GM21360 (cell line): ENCODE data around the gene SLFN12L.

ENCODE experiments used
- ATAC-seq: cut with Tn5 transposase; IDR thresholded peaks from one replicate; pipeline ENCODE4 v1.9.1; 2021; ENCODE audit warnings: mild to moderate bottlenecking, moderate library complexity; ENCODE audit not compliant: unreplicated experiment

SLFN12L gene

DNA sequence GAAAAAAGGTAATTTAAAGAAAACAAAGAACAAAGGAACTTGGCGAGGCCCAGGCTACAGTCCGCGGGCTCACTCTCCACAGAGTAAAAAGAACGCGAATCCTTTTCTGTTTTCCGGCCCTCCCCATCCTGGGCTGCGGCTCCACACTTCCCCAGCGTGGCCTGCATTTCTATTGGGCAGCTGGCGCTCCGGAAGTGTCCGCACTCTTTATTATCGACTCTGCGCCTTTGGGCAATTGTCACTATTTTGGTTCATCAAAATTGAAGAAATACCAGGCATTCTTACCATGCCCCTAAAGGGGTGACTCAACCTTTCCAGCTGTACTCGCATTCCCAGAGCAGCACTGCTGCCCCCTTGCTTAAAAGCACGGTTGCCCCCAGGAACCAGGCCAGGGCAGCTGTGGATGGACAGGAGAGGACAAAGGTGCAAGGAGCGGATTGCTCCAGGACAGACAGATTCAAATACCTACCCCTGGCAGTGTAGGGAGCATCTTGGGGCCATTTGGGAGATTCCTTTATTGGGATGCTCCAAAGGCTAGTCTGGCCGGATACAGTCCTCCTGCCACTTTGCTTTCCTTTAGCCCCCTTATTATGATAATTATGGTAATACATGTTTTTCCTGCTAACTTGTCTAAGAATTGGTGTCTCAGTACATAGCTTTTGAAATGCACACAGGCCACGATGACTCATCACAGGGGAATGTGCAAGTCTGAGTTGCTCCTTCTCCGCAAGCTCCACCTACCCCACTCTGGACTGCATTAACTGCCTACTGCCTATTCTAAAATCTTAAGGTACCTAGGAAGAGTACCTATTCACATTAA lies 104.2 kb downstream of the SLFN12L start:
- no peak for ATAC-seq

DNA sequence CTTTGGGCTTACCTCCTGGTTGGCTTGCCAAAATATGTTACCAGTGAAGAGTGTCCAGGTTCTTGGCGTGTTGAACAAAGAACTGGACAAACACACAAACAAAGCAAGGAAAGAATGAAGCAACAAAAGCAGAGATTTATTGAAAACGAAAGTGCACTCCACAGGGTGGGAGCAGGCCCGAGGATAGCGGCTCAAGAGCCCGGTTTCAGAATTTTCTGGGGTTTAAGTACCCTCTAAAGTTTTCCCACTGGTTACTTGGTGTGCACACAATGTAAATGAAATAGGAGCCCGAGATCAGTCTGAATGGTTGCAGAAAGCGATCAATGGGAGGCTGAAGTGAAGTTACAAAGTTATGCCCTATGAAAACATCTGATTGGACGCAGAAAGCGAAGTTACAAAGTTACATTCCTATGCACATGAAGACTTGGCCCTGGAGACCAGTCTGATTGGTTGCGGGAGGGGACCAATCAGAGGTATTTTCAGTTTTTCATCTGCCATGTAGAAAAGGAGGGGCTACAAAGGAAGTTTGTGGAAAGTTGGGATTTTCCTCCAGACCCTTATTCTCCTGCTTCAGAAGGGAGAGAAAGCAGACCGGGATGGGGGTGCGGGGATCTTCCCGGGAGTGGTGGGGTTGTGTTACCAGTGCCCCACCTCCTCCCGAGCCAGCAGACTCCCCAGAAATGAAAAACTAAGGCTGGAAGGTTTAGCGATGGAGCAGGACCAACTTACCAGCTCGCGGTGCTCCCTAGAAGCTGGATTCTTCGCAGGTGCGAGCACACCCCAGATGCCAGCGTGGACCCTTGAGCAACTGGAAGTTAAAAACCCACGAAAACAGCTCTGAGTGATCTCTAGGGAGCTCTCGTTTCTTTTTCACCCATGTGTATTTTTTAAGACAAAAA lies 105.1 kb downstream of the SLFN12L start, which contains the start of gene SLFN12:
Gene SLFN12 (minus strand): TSS at position 325 of the 899 bp plus-strand sequence. CDS start 9,472 bp downstream, outside the sequence.
- peak; percentile 73 for ATAC-seq

DNA sequence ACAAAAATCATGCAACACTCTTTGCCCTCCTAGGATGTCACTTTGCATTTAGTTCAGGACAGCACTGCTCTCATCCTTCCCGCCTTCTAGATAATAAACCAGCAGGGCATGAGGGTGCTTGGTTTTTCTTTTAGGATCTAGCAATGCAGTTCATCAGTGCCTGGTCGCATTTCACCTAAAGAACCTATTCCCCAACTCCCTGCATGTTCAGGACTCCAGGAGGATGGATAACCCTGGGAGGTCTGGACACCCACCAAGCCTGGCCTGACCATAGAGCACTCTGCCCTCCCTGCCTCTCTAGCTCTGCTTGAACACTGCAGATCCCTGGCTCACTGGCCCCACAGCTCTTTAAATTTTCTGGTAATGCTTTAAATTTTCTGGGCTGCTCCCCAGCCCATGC lies 107.8 kb downstream of the SLFN12L start:
- ATAC-seq, result no peak

DNA sequence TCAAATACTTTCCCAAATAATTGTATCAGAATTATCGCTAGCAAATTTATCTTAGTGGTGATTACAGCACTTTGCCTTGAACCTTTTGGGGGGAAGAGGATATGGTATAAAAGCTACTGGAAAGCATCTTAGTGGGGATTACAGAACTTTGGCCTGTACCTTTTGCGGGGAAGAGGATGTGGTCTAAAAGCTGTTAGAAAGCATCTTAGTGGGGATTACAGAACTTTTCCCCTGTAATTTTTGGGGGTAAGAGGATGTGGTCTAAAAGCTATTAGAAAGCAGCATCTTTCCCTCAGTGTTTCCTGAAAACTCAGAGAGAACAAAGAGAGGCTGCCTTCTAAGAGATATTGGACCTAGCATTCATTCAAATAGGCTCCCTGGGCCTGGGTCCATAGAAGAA lies 109.2 kb downstream of the SLFN12L start:
- no peak for ATAC-seq

DNA sequence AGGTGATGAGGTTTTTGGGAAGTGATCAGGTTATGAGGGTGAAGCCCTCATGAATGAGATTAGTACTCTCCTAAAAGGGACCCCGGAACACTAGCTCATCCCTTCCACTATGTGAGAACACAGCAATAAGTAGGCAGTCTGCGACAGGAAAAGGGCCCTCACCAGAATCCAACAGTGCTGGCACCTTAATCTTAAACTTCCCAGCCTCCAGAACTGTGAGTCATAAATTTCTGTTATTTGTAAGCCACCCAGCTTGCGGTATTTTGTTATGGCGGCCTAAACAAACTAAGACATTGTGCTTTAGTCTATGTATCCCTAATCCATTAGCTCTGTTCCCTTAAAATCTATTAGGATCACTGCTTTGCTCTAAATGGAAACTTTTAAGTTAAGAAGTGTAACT lies 113.7 kb downstream of the SLFN12L start:
- no peak for ATAC-seq
